ENCODE measurements around the gene ARHGAP25. TPM values are rescaled to one million over a fixed set of nuclear protein-coding genes. Genes with fewer than 3 reads are reported as not detected.

ARHGAP25 gene
- total RNA-seq, 1 experiment from 2014 or later, result 0.27 TPM

DNA sequence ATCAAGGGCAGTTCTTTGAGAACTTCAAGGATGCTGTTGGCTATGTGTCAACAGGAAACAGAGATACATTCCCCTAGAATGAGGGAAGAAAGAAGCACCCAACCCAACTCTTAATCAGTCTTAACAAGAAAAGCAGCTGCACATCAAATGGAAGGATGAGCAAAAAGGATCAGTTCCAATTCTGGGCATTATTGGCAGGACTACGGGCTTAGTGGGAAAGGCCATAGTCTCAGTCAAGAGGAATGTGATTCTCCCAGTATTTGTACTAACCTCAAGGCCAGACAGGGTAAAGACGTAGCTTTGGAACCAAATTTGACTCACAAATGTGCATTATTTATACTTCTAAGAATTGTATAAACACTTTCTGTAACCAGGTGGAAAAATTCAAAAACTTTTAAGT lies 118.4 kb downstream of the ARHGAP25 start:
- DNase-seq (ENCODE audit: low read depth, low spot score) (no peak), ATAC-seq (no peak)
- no TSS peak for BruUV-seq (replicated peaks)
- intact Hi-C loops (cut with micrococcal nuclease), result no loop called here
- H3K9me2 ChIP-seq (ENCODE audit: insufficient read depth), result no peaks in the 10 kb centered on the region; the same call in 1 of the 2 replicates
- no peaks in the 10 kb centered on the region for H4K20me1 ChIP-seq (ENCODE audit: insufficient read depth)
- no peaks in the 10 kb centered on the region for H3K79me2 ChIP-seq (ENCODE audit: insufficient read depth, low read length)
- ChIA-PET CTCF (interaction anchor here (1.7 kb wide), 1 partner anchor 389 kb away, joined by 3 read pairs; no protein-coding TSS in a partner anchor), POLR2A (no interaction called here), RAD21 (ENCODE audit: low non-redundant PET in 1 of 2, low total read pairs in 2 of 2, uncharacterized antibody in 2 of 2, unreplicated experiment in 2 of 2) (no interaction called here)
- no peaks in the 10 kb centered on the region for H3K9me3 ChIP-seq (ENCODE audit: control insufficient read depth in 1 of 2, insufficient read depth in 1 of 2, low read depth in 1 of 2, low read length in 2 of 2)
- no peaks in the 10 kb centered on the region for H3K36me3 ChIP-seq (ENCODE audit: control insufficient read depth in 1 of 2, insufficient read depth in 2 of 2, low read length in 2 of 2)
- H3K4me2 ChIP-seq (ENCODE audit: low read length), result no peak overlapping the region
- no peak overlapping the region for H3K9ac ChIP-seq (ENCODE audit: low read length)
- H3K27ac ChIP-seq (ENCODE audit: low read depth, low read length), result no peak overlapping the region
- H3K4me1 ChIP-seq (ENCODE audit: control insufficient read depth in 1 of 2, insufficient read depth in 2 of 2, low read length in 2 of 2), result no peaks in the 10 kb centered on the region
- TF ChIP-seq YY1 (IDR thresholded peaks at IDR 0.05; ENCODE audit: extremely low read depth, insufficient replicate concordance, low read depth, low read length) (no peak), FOSL1 (IDR thresholded peaks at IDR 0.05; ENCODE audit: low read depth) (no peak), POLR2A (IDR thresholded peaks at IDR 0.05; ENCODE audit: borderline replicate concordance, extremely low read depth, insufficient read depth, insufficient read length) (no peak), JUND (IDR thresholded peaks at IDR 0.05) (no peak), SRF (IDR thresholded peaks at IDR 0.05; ENCODE audit: low read depth) (no peak), CEBPB (IDR thresholded peaks at IDR 0.05; ENCODE audit: low read depth) (no peak), TCF7L2 (IDR thresholded peaks at IDR 0.05; ENCODE audit: borderline replicate concordance, extremely low read depth, insufficient read depth, insufficient read length) (no peak), RAD21 (IDR thresholded peaks at IDR 0.05; ENCODE audit: low read depth) (no peak), SP1 (IDR thresholded peaks at IDR 0.05; ENCODE audit: low read depth) (no peak), CBX3 (IDR thresholded peaks at IDR 0.05; ENCODE audit: low read depth) (no peak), EGR1 (IDR thresholded peaks at IDR 0.05; ENCODE audit: low read depth) (no peak), EZH2phosphoT487 (IDR thresholded peaks at IDR 0.05; ENCODE audit: borderline replicate concordance) (no peak), ZNF274 (IDR thresholded peaks at IDR 0.05; ENCODE audit: low read depth, low read length) (no peak), EZH2 (IDR thresholded peaks at IDR 0.05) (no peak), POLR2AphosphoS5 (IDR thresholded peaks at IDR 0.05; ENCODE audit: low read depth, low read length) (no peak), SIN3A (IDR thresholded peaks at IDR 0.05; ENCODE audit: low read depth) (no peak)
- TF ChIP-seq, protein P1, sequence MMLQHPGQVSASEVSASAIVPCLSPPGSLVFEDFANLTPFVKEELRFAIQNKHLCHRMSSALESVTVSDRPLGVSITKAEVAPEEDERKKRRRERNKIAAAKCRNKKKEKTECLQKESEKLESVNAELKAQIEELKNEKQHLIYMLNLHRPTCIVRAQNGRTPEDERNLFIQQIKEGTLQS (IDR thresholded peaks at IDR 0.05), result no peak
- TF ChIP-seq, protein P2, sequence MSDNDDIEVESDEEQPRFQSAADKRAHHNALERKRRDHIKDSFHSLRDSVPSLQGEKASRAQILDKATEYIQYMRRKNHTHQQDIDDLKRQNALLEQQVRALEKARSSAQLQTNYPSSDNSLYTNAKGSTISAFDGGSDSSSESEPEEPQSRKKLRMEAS (IDR thresholded peaks at IDR 0.05), result no peak
- TF ChIP-seq, protein P3, sequence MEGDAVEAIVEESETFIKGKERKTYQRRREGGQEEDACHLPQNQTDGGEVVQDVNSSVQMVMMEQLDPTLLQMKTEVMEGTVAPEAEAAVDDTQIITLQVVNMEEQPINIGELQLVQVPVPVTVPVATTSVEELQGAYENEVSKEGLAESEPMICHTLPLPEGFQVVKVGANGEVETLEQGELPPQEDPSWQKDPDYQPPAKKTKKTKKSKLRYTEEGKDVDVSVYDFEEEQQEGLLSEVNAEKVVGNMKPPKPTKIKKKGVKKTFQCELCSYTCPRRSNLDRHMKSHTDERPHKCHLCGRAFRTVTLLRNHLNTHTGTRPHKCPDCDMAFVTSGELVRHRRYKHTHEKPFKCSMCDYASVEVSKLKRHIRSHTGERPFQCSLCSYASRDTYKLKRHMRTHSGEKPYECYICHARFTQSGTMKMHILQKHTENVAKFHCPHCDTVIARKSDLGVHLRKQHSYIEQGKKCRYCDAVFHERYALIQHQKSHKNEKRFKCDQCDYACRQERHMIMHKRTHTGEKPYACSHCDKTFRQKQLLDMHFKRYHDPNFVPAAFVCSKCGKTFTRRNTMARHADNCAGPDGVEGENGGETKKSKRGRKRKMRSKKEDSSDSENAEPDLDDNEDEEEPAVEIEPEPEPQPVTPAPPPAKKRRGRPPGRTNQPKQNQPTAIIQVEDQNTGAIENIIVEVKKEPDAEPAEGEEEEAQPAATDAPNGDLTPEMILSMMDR (IDR thresholded peaks at IDR 0.05 in 2 of 3, conservative IDR thresholded peaks at IDR 0.05 in 1 of 3; ENCODE audit: borderline replicate concordance in 1 of 3, insufficient read depth in 1 of 3, low read depth in 2 of 3, low read length in 2 of 3), result no peak
- H3K4me3 ChIP-seq (replicated peaks in 1 of 2; ENCODE audit: low read depth in 1 of 2, low read length in 2 of 2), result no peak overlapping the region
- H3K27me3 ChIP-seq (ENCODE audit: insufficient read depth, low read length), result peaks cover 30% of the 10 kb centered on the region
- H2AFZ ChIP-seq (ENCODE audit: low read depth, low read length, poor library complexity, severe bottlenecking), result no peak overlapping the region
